HCT116 (cell line): Measurements from ENCODE around the gene CCL13.

Experiments used
- EZH2 ChIP-seq: fragments of 200-600 bp; sonication (generic); IDR thresholded peaks from 2 replicates; pipeline ENCODE4 v1.6.1; 2017; ENCODE audit warnings: antibody characterized with exemption, mixed run types
- TF ChIP-seq, protein P1 (sequence below), 3 experiments: fragments of 200-600 bp in 1 of 3; sonication (generic) in 1 of 3; IDR thresholded peaks in 2 of 3; conservative IDR thresholded peaks in 1 of 3; 2 replicates each; pipeline ENCODE4 v1.5.1; 2012 to 2017; ENCODE audit warnings: low read depth in 2 of 3, low read length in 2 of 3, antibody characterized with exemption in 1 of 3, borderline replicate concordance in 1 of 3, control low read depth in 1 of 3, mild to moderate bottlenecking in 1 of 3, mixed read lengths in 1 of 3, mixed run types in 1 of 3, moderate library complexity in 1 of 3; ENCODE audit not compliant: insufficient read depth in 1 of 3
- TF ChIP-seq, protein P2 (sequence below): IDR thresholded peaks from 2 replicates; pipeline ENCODE4 v1.6.1; 2012

DNA sequence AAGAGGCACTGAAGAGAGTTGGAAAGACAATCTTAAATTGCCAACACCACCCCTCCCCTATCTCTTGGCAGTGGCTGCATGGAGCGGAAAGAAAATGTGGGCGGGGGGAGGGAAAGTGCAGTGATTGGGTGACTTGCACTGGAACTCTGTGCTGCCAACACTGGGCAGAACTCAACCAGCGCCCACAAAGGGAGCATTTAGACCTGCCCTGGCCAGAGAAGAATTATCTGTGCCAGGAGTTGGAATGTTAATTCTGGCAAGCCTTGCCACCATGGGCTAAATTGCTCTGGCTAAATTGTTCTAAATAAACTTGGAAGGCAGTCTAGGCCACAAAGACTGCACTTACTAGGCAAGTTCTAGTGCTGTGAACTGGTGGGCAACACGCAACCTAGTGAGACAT lies 6.5 kb upstream of the CCL13 start:
- TF ChIP-seq, protein P1, sequence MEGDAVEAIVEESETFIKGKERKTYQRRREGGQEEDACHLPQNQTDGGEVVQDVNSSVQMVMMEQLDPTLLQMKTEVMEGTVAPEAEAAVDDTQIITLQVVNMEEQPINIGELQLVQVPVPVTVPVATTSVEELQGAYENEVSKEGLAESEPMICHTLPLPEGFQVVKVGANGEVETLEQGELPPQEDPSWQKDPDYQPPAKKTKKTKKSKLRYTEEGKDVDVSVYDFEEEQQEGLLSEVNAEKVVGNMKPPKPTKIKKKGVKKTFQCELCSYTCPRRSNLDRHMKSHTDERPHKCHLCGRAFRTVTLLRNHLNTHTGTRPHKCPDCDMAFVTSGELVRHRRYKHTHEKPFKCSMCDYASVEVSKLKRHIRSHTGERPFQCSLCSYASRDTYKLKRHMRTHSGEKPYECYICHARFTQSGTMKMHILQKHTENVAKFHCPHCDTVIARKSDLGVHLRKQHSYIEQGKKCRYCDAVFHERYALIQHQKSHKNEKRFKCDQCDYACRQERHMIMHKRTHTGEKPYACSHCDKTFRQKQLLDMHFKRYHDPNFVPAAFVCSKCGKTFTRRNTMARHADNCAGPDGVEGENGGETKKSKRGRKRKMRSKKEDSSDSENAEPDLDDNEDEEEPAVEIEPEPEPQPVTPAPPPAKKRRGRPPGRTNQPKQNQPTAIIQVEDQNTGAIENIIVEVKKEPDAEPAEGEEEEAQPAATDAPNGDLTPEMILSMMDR (IDR thresholded peaks at IDR 0.05 in 2 of 3, conservative IDR thresholded peaks at IDR 0.05 in 1 of 3; ENCODE audit: borderline replicate concordance in 1 of 3, insufficient read depth in 1 of 3, low read depth in 2 of 3, low read length in 2 of 3): no peak
- no peak for TF ChIP-seq EZH2
- TF ChIP-seq, protein P2, sequence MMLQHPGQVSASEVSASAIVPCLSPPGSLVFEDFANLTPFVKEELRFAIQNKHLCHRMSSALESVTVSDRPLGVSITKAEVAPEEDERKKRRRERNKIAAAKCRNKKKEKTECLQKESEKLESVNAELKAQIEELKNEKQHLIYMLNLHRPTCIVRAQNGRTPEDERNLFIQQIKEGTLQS: no peak
